ENCODE data around the gene DEFB113.

DEFB113 gene

GRCh38 chr6:49969605-49970004 lies at the start of gene DEFB113:
Gene DEFB113, minus strand, starts transcription at chr6:49969625. Its CDS starts 0 bp downstream, at chr6:49969625.
- no peak for TF ChIP-seq POLR2A (IDR thresholded peaks at IDR 0.05; ENCODE audit: low read length)
- TF ChIP-seq GATA1 (IDR thresholded peaks at IDR 0.05; ENCODE audit: low read depth, low read length) = no peak
- no peak for DNase-seq

DNA sequence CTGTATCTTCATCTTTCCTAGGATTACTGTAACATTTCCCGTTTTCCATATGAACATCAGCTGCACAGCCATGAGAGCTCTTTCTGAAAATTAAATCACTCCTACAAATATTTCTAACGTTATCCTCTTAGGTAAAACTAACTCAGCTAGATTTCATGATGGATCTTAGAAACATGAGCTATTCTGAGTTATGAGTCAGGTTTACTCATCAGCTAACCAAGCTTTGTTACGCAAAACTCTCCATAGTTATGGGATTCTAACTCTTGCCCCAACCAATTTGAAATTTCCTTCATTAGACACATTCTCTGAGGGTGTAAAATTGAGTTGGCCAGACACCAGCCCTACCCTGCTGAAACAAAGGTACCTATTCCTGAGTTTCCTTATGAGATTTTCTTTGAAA lies 38.4 kb upstream of the DEFB113 start:
- no peak for DNase-seq
- TF ChIP-seq GATA1 (IDR thresholded peaks at IDR 0.05; ENCODE audit: low read depth, low read length) (no peak), POLR2A (IDR thresholded peaks at IDR 0.05; ENCODE audit: low read length) (no peak)

DNA sequence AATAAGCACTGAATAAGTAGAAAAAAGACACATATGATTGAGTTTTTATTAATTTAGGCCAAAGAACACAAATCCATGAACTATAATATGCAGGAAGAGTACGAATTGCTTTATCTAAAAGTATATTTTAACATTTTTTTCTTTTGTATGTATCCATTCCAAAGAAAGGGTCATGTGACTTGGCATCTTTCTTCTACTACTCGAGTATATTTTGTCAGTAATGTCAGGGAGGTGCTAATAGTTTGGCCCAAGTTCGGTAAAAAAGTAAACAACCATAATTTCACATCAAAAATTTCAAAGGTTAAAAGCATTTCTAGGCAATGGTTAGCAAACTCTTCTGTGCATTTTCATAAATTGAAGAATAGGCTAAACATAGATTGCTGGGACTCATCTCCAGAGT lies 33.7 kb upstream of the DEFB113 start:
- TF ChIP-seq POLR2A (IDR thresholded peaks at IDR 0.05; ENCODE audit: low read length) = no peak
- TF ChIP-seq GATA1 (IDR thresholded peaks at IDR 0.05; ENCODE audit: low read depth, low read length) = no peak
- DNase-seq = no peak

- TF ChIP-seq POLR2A (IDR thresholded peaks at IDR 0.05; ENCODE audit: low read length) = no peak
- TF ChIP-seq GATA1 (IDR thresholded peaks at IDR 0.05; ENCODE audit: low read depth, low read length) = no peak
- no peak for DNase-seq
Observed at GRCh38 chr6:49995278-49995677, 25.9 kb upstream of the DEFB113 start.

- no peak for DNase-seq
- TF ChIP-seq POLR2A (IDR thresholded peaks at IDR 0.05; ENCODE audit: low read length) (no peak), GATA1 (IDR thresholded peaks at IDR 0.05; ENCODE audit: low read depth, low read length) (no peak)
Observed at GRCh38 chr6:49988900-49989299, 19.5 kb upstream of the DEFB113 start.

- TF ChIP-seq POLR2A (IDR thresholded peaks at IDR 0.05; ENCODE audit: low read length) = no peak
- no peak for TF ChIP-seq GATA1 (IDR thresholded peaks at IDR 0.05; ENCODE audit: low read depth, low read length)
Observed at GRCh38 chr6:49987749-49988148, 18.3 kb upstream of the DEFB113 start.

DNA sequence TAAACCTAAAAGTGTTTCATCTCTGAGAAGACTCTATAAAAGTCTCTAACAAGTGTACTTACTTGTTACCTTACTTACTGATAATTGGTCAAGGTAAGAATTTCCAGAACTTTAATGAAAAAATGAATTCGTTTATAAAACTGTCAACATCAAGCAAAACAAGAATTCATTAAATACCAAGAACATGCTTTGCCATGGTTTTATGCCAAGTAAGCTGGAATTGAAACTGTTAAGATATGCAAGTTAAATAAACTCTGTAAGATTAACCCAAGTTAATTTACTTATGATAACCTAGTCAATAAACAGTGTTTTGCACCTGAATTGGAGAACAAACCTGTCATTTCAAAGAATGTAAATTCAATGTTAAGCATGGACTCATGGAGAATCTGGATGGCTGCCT lies 17.1 kb upstream of the DEFB113 start:
- DNase-seq = no peak
- no peak for TF ChIP-seq GATA1 (IDR thresholded peaks at IDR 0.05; ENCODE audit: low read depth, low read length)
- TF ChIP-seq POLR2A (IDR thresholded peaks at IDR 0.05; ENCODE audit: low read length) = no peak

More at GRCh38 chr6:49987749-49988148, 18.3 kb upstream of the DEFB113 start:
- DNase-seq = no peak

DNA sequence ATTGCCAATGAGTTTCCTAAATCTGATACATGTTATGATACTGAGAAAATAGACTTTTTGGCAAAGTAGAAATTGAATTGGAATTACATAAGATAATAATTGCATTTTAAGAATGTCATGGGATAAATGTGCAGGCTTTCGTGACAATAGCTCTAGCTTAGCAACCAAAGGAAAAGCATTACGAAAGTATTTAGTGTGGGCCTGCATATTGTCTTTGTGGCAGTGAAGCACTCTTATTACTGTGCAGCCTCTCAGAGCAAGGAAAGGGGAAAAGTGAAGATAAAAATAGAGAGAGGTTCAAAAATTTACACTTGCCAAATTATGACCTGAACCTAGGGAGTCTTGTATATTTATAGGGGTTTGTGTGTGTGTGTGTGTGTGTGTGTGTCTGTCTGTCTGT lies 12.6 kb upstream of the DEFB113 start:
- TF ChIP-seq GATA1 (IDR thresholded peaks at IDR 0.05; ENCODE audit: low read depth, low read length) (no peak), POLR2A (IDR thresholded peaks at IDR 0.05; ENCODE audit: low read length) (no peak)
- DNase-seq = no peak

GRCh38 chr6:49980898-49981297 lies 11.5 kb upstream of the DEFB113 start:
- TF ChIP-seq GATA1 (IDR thresholded peaks at IDR 0.05; ENCODE audit: low read depth, low read length) (no peak), POLR2A (IDR thresholded peaks at IDR 0.05; ENCODE audit: low read length) (no peak)
- DNase-seq = no peak

GRCh38 chr6:49979584-49979983 lies 10.2 kb upstream of the DEFB113 start:
- TF ChIP-seq GATA1 (IDR thresholded peaks at IDR 0.05; ENCODE audit: low read depth, low read length) = no peak
- no peak for TF ChIP-seq POLR2A (IDR thresholded peaks at IDR 0.05; ENCODE audit: low read length)
- DNase-seq = no peak

DNA sequence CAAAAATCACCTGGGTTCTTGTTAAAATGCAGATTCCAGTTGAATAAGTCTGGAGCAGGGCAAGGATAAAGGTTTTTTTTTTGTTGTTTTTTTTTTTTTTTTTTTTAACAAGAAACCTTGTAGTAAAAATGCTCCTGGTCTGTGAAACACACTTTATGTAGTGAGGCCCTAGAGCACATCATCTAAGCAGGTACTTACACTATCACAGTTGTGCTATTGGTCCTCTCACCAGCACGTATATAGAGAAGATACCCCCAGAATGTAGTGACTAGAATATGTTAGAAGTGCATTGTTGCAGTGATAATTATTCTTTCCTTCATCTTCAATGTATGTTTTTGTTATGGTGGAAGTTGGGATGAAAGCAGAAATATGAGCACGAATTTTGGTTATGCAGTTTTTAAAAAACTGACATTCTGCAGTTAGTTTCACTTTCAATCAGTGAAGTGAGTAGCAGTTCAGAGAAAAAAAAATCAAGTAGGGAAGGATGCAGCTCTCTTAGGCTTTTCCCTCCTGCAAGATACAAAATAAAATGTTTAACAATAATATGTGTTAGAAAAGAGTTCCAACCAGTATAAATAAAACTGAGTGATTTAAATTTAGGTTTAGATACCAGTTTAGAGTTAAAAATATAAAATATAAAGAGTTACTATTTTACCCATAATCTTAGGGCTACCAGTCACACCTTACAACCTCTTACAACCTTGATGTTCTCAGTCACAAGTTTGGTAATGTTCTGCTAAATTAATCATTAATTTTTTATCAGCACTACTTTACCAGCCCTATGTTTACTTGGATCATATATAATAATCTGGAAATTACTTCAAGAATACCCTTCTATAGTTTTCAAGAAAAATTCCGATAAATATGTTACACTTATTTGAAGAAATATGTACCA lies 9.2 kb upstream of the DEFB113 start:
- TF ChIP-seq POLR2A (IDR thresholded peaks at IDR 0.05; ENCODE audit: low read length) = no peak

GRCh38 chr6:49966823-49967222 lies 2.6 kb downstream of the DEFB113 start:
- no peak for DNase-seq
- no peak for TF ChIP-seq POLR2A (IDR thresholded peaks at IDR 0.05; ENCODE audit: low read length)
- TF ChIP-seq GATA1 (IDR thresholded peaks at IDR 0.05; ENCODE audit: low read depth, low read length) = no peak

More for the DNA sequence above, 9.2 kb upstream of the DEFB113 start:
- no peak for DNase-seq

- DNase-seq = no peak
- TF ChIP-seq POLR2A (IDR thresholded peaks at IDR 0.05; ENCODE audit: low read length) (no peak), GATA1 (IDR thresholded peaks at IDR 0.05; ENCODE audit: low read depth, low read length) (no peak)
Observed at GRCh38 chr6:49966334-49966733, 3.1 kb downstream of the DEFB113 start.

- no peak for DNase-seq
- TF ChIP-seq POLR2A (IDR thresholded peaks at IDR 0.05; ENCODE audit: low read length) = no peak
Observed at GRCh38 chr6:49964064-49964463, 5.4 kb downstream of the DEFB113 start, which contains the start of gene DEFB114. Gene DEFB114, minus strand, starts transcription at chr6:49964164. Its CDS starts 59 bp downstream, at chr6:49964105.

GRCh38 chr6:49958180-49958579 lies 11.2 kb downstream of the DEFB113 start:
- TF ChIP-seq GATA1 (IDR thresholded peaks at IDR 0.05; ENCODE audit: low read depth, low read length) (no peak), POLR2A (IDR thresholded peaks at IDR 0.05; ENCODE audit: low read length) (no peak)
- no peak for DNase-seq
